Esophagus squamous epithelium (tissue), 4 donors: ENCODE measurements around the gene DLGAP1.

Source experiments
- CTCF ChIP-seq, 6 experiments: fragments of 450-650 bp in 4 of 6; fragments of 200-600 bp in 2 of 6; sonication (generic) in 2 of 6; IDR thresholded peaks; one replicate each; pipeline ENCODE4 v1.5.1; 2016 to 2019; ENCODE audit warnings: antibody characterized with exemption in 6 of 6, mild to moderate bottlenecking in 4 of 6, moderate library complexity in 4 of 6
- POLR2A ChIP-seq, 4 donors: fragments of 450-650 bp; IDR thresholded peaks; one replicate each; pipeline ENCODE4 v1.6.1; 2017; ENCODE audit warnings: antibody characterized with exemption in 4 of 4, mild to moderate bottlenecking in 4 of 4, moderate library complexity in 3 of 4

GRCh38 chr18:4453567-4453873, 1.6 kb downstream of the DLGAP1 start:
- TF ChIP-seq CTCF (IDR thresholded peaks at IDR 0.05) = no peak
- TF ChIP-seq POLR2A (IDR thresholded peaks at IDR 0.05) = no peak
